ENCODE measurements around the gene HTR2B. TPM values are rescaled to one million over a fixed set of nuclear protein-coding genes. Genes with fewer than 3 reads are reported as not detected.
"Not testable (repeated sequence)": the region's sequence is repeated elsewhere in the genome, so short reads cannot be mapped to it uniquely, and the experiment has no call there.

The HTR2B gene
- total and polyA plus RNA-seq, 5 experiments from 2014 or later, result 0.08 to 0.15 TPM; not detected in 3

- H3K27ac Mint-ChIP-seq, result peak overlapping the region in 1 of 10 donors; percentile 24
- POLR2A ChIA-PET, result no interaction called here
- peaks cover 4 to 18% (median 10%) of the 10 kb centered on the region in 4 donors for H3K4me1 Mint-ChIP-seq
- H3K4me3 Mint-ChIP-seq, result no peak overlapping the region
- peaks cover 6 to 62% (median 10%) of the 10 kb centered on the region in 3 donors for H3K36me3 Mint-ChIP-seq
- no peak for ATAC-seq
- no peaks in the 10 kb centered on the region for H3K27me3 Mint-ChIP-seq
- H3K9me3 Mint-ChIP-seq, result no peaks in the 10 kb centered on the region
- DNase-seq, result no peak
These were observed 34.5 kb upstream of the HTR2B start for GRCh38 chr2:231159306-231159705.

- no peak overlapping the region for H3K27ac Mint-ChIP-seq
- H3K27me3 Mint-ChIP-seq, result no peaks in the 10 kb centered on the region
- no peak for DNase-seq
- no peaks in the 10 kb centered on the region for H3K9me3 Mint-ChIP-seq
- no peaks in the 10 kb centered on the region for H3K4me1 Mint-ChIP-seq
- H3K36me3 Mint-ChIP-seq, result peaks cover 4 to 73% (median 12%) of the 10 kb centered on the region in 3 donors
- no peak overlapping the region for H3K4me3 Mint-ChIP-seq
- POLR2A ChIA-PET, result no interaction called here
- no peak for ATAC-seq
These were observed 28.1 kb upstream of the HTR2B start for GRCh38 chr2:231152800-231153557.

- POLR2A ChIA-PET, result no interaction called here
- no peak overlapping the region for H3K4me3 Mint-ChIP-seq
- H3K9me3 Mint-ChIP-seq, result no peaks in the 10 kb centered on the region
- peak overlapping the region in 3 of 10 donors; percentile 24 to 88 (median 36) for H3K27ac Mint-ChIP-seq
- H3K27me3 Mint-ChIP-seq, result no peaks in the 10 kb centered on the region
- ATAC-seq, result no peak
- H3K36me3 Mint-ChIP-seq, result peaks cover 3 to 61% (median 4%) of the 10 kb centered on the region in 3 donors
- DNase-seq, result no peak
- H3K4me1 Mint-ChIP-seq, result no peaks in the 10 kb centered on the region
These were observed 21.8 kb upstream of the HTR2B start for GRCh38 chr2:231146665-231147064.

GRCh38 chr2:231144896-231145295 lies 20.1 kb upstream of the HTR2B start:
- Mint-ChIP-seq H3K36me3 (peaks cover 3 to 58% (median 4%) of the 10 kb centered on the region in 3 donors), H3K27me3 (no peaks in the 10 kb centered on the region), H3K4me3 (no peak overlapping the region), H3K4me1 (no peaks in the 10 kb centered on the region), H3K9me3 (no peaks in the 10 kb centered on the region), H3K27ac (no peak overlapping the region)
- POLR2A ChIA-PET, result interaction anchor here (0.7 kb wide), 1 partner anchor 159 kb away, joined by 9 read pairs; no protein-coding TSS in a partner anchor
- ATAC-seq (no peak), DNase-seq (no peak)

- DNase-seq, H3K27me3 Mint-ChIP-seq, H3K9me3 Mint-ChIP-seq, H3K27ac Mint-ChIP-seq, H3K4me1 Mint-ChIP-seq, H3K4me3 Mint-ChIP-seq, ATAC-seq: not testable (repeated sequence)
- H3K36me3 Mint-ChIP-seq, result peaks cover 0 to 42% (median 3%) of the 10 kb centered on the region in 3 donors
- POLR2A ChIA-PET, result interaction anchor here (0.6 kb wide), 2 partner anchors 319 to 1475 kb away, joined by 3 to 5 read pairs; no protein-coding TSS in a partner anchor
These were observed 16.0 kb upstream of the HTR2B start for GRCh38 chr2:231140808-231141207.

GRCh38 chr2:231139796-231140195 lies 15.0 kb upstream of the HTR2B start:
- H3K27me3 Mint-ChIP-seq, result no peaks in the 10 kb centered on the region
- peak overlapping the region in 1 of 10 donors; percentile 66 for H3K27ac Mint-ChIP-seq
- peaks cover 0 to 38% (median 3%) of the 10 kb centered on the region in 3 donors for H3K36me3 Mint-ChIP-seq
- ATAC-seq (no peak), DNase-seq (no peak)
- POLR2A ChIA-PET, result interaction anchor here (0.6 kb wide), 1 partner anchor 8 kb away, joined by 6 read pairs; no protein-coding TSS in a partner anchor
- H3K4me1 Mint-ChIP-seq, result peaks cover 0 to 6% (median 1%) of the 10 kb centered on the region in 4 donors
- H3K9me3 Mint-ChIP-seq, result no peaks in the 10 kb centered on the region
- H3K4me3 Mint-ChIP-seq, result no peak overlapping the region

GRCh38 chr2:231138699-231139098 lies 13.9 kb upstream of the HTR2B start:
- no peak overlapping the region for H3K27ac Mint-ChIP-seq
- no peak overlapping the region for H3K4me3 Mint-ChIP-seq
- DNase-seq (no peak), ATAC-seq (no peak)
- no peaks in the 10 kb centered on the region for H3K9me3 Mint-ChIP-seq
- no peaks in the 10 kb centered on the region for H3K27me3 Mint-ChIP-seq
- peaks cover 0 to 34% (median 3%) of the 10 kb centered on the region in 3 donors for H3K36me3 Mint-ChIP-seq
- POLR2A ChIA-PET, result no interaction called here
- H3K4me1 Mint-ChIP-seq, result peaks cover 0 to 6% (median 1%) of the 10 kb centered on the region in 4 donors

GRCh38 chr2:231134910-231135655 lies 10.2 kb upstream of the HTR2B start:
- Mint-ChIP-seq H3K27ac (no peak overlapping the region), H3K27me3 (no peaks in the 10 kb centered on the region), H3K36me3 (peaks cover 0 to 30% (median 3%) of the 10 kb centered on the region in 3 donors), H3K4me1 (peaks cover 0 to 7% (median 4%) of the 10 kb centered on the region in 4 donors), H3K9me3 (no peaks in the 10 kb centered on the region), H3K4me3 (no peak overlapping the region)
- POLR2A ChIA-PET, result no interaction called here
- DNase-seq, result no peak
- no peak for ATAC-seq

GRCh38 chr2:231133365-231134099 lies 8.7 kb upstream of the HTR2B start:
- no peak overlapping the region for H3K27ac Mint-ChIP-seq
- no peaks in the 10 kb centered on the region for H3K27me3 Mint-ChIP-seq
- POLR2A ChIA-PET, result no interaction called here

GRCh38 chr2:231132129-231132528 lies 7.3 kb upstream of the HTR2B start:
- Mint-ChIP-seq H3K4me1 (peaks cover 0 to 8% (median 6%) of the 10 kb centered on the region in 4 donors), H3K9me3 (no peaks in the 10 kb centered on the region), H3K36me3 (peaks cover 0 to 9% (median 0%) of the 10 kb centered on the region in 3 donors), H3K4me3 (no peak overlapping the region), H3K27me3 (no peaks in the 10 kb centered on the region), H3K27ac (no peak overlapping the region)
- no peak for ATAC-seq
- no peak for DNase-seq
- POLR2A ChIA-PET, result no interaction called here

More at GRCh38 chr2:231133365-231134099, 8.7 kb upstream of the HTR2B start:
- Mint-ChIP-seq H3K4me3 (no peak overlapping the region), H3K36me3 (peaks cover 0 to 19% (median 0%) of the 10 kb centered on the region in 3 donors), H3K4me1 (peaks cover 0 to 7% (median 5%) of the 10 kb centered on the region in 4 donors), H3K9me3 (no peaks in the 10 kb centered on the region)
- DNase-seq (no peak), ATAC-seq (no peak)

GRCh38 chr2:231130336-231131056 lies 5.7 kb upstream of the HTR2B start:
- H3K4me1 Mint-ChIP-seq, result peaks cover 0 to 7% (median 5%) of the 10 kb centered on the region in 4 donors
- ATAC-seq, result no peak
- POLR2A ChIA-PET, result interaction anchor here (0.6 kb wide), 1 partner anchor 1983 kb away, joined by 4 read pairs; no protein-coding TSS in a partner anchor

GRCh38 chr2:231129216-231129615 lies 4.4 kb upstream of the HTR2B start:
- Mint-ChIP-seq H3K27me3 (no peaks in the 10 kb centered on the region), H3K4me1 (peaks cover 7 to 15% (median 9%) of the 10 kb centered on the region in 4 donors), H3K27ac (no peak overlapping the region), H3K36me3 (peaks cover 0 to 11% (median 0%) of the 10 kb centered on the region in 3 donors), H3K9me3 (no peaks in the 10 kb centered on the region), H3K4me3 (no peak overlapping the region)
- ATAC-seq, result no peak
- POLR2A ChIA-PET, result interaction anchor here (0.5 kb wide), 1 partner anchor 10 kb away, joined by 5 read pairs; no protein-coding TSS in a partner anchor
- no peak for DNase-seq

More at GRCh38 chr2:231130336-231131056, 5.7 kb upstream of the HTR2B start:
- H3K36me3 Mint-ChIP-seq, result peaks cover 0 to 11% (median 0%) of the 10 kb centered on the region in 3 donors
- H3K27me3 Mint-ChIP-seq, result no peaks in the 10 kb centered on the region
- no peak for DNase-seq
- H3K9me3 Mint-ChIP-seq, result no peaks in the 10 kb centered on the region
- no peak overlapping the region for H3K4me3 Mint-ChIP-seq
- peak overlapping the region in 1 of 10 donors; percentile 83 for H3K27ac Mint-ChIP-seq
